AG09309 (cell line): ENCODE results near the gene SOX5.

Experiments used
- DNase-seq: peaks from one replicate; pipeline ENCODE4 v3.0.0-alpha.2; 2010; ENCODE audit warnings: low read depth
- H3K4me3 ChIP-seq: 2 replicates; pipeline ENCODE4 v1.5.1; 2011; ENCODE audit warnings: mild to moderate bottlenecking, low read depth, low read length, moderate library complexity; ENCODE audit not compliant: control insufficient read depth
- CTCF ChIP-seq: IDR thresholded peaks from 2 replicates; pipeline ENCODE4 v1.5.1; 2011; ENCODE audit warnings: mild to moderate bottlenecking, low read depth, low read length, inconsistent platforms; ENCODE audit not compliant: insufficient read depth, control insufficient read depth; ENCODE audit errors: missing control alignments

Gene SOX5

DNA sequence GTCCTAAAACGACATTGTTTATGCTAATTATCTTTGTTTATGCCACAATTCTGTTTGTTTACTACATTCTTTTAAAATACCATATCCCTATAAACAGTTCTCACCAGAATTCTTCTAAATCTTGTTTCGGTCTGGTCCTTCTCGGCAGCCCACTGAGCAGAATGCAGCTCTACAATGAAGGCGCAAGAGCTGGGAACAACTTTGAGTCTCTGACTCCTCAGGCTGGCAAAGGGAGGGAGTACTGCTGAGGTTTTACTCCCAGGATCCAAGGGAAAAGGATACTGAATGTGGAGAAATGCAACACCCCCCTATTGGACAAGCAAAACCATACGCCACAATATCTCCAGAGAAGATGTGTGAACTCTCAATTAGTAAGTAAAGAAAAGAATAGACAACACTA is 5.4 kb downstream of the SOX5 start:
- no peak for DNase-seq
- no peak overlapping the region for H3K4me3 ChIP-seq
- no peak for TF ChIP-seq CTCF

DNA sequence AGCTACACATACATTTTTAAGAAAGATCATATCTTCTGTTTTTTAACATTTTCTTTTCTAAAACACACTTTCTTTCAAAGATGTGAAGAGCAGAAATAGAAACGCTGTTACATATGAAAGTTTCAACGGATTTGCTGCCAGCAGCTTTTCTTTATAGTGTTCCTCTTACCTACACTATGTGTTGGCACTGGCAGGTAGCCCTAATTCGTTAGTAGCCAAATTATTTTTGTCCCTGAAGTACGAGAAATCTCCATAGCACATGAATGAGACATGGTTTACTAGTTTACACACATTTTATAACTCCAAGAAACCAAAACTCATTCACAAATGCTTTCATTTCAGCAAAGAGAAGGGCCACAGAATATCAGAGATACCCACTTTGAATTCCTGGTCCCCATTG is 6.6 kb downstream of the SOX5 start:
- H3K4me3 ChIP-seq, result no peak overlapping the region
- no peak for TF ChIP-seq CTCF

GRCh38 chr12:23941780-23942179 is 7.7 kb downstream of the SOX5 start:
- no peak for TF ChIP-seq CTCF
- DNase-seq, result no peak
- no peak overlapping the region for H3K4me3 ChIP-seq

More for the DNA sequence above, 6.6 kb downstream of the SOX5 start:
- no peak for DNase-seq

- no peak for DNase-seq
- no peak overlapping the region for H3K4me3 ChIP-seq
- TF ChIP-seq CTCF, result no peak
Observed at GRCh38 chr12:23938422-23938821, 11.0 kb downstream of the SOX5 start.

- DNase-seq, result no peak
- no peak for TF ChIP-seq CTCF
- H3K4me3 ChIP-seq, result no peak overlapping the region
Observed at GRCh38 chr12:23931176-23931575, 18.3 kb downstream of the SOX5 start.

GRCh38 chr12:23930599-23930998 is 18.9 kb downstream of the SOX5 start:
- no peak for TF ChIP-seq CTCF
- no peak for DNase-seq
- no peak overlapping the region for H3K4me3 ChIP-seq

- no peak for DNase-seq
- TF ChIP-seq CTCF, result no peak
- H3K4me3 ChIP-seq, result no peak overlapping the region
Observed at GRCh38 chr12:23929906-23930305, 19.6 kb downstream of the SOX5 start.
